Measurements from ENCODE around the gene TMEM255A.
A peak's percentile ranks its signal among the peaks of the same experiment; 100 is the strongest.
"Not testable (repeated sequence)": the region's sequence is repeated elsewhere in the genome, so short reads cannot be mapped to it uniquely, and the experiment has no call there.

The TMEM255A gene

GRCh38 chrX:120310861-120311726 lies at the start of gene TMEM255A:
TSS of gene TMEM255A (minus strand) at chrX:120311461. CDS start at chrX:120311309, 152 bp downstream.
- Mint-ChIP-seq H3K27ac (no peak within 1 kb of the TSS), H3K36me3 (ENCODE audit: low read depth) (no peaks in the 10 kb centered on the region), H3K9me3 (no peaks in the 10 kb centered on the region)

DNA sequence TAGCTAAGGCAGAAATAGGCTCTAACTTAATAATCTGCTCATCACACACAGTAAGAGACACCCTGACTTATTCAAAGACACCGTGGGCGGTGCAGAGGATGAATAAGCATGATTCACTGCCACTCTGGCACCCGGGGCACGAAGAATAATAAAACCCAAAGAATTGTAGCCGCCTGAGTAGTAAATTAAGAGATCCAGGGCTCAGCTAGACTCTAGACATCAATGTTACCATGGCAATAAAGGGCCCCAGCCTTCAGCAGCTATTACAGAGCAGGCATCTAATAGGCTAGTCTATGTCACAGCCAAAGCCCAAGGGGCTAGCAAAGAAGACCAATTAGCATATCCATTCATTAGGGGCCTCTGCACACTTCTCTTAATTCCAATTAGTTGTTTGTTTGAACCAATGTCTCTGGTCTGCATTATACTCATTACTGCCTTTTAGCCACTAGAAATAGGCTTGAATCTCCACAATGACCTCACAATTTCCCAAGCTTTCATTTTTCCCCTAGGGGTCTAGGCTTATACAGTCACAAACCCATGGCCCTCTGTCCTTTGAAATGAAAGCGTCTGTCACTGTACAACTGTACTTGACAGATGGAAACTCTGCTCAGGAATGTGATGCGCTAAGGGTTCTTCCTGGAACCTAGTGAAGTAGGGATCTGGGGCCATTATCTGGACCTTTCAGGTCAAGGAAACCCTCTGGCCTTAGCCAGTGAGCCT lies 47.6 kb upstream of the TMEM255A start:
- no peaks in the 10 kb centered on the region for H3K27me3 Mint-ChIP-seq
- peaks cover 4% of the 10 kb centered on the region for H3K4me1 Mint-ChIP-seq (ENCODE audit: low read depth)
- no peaks in the 10 kb centered on the region for H3K9me3 Mint-ChIP-seq
- H3K4me3 Mint-ChIP-seq = no peak overlapping the region
- H3K36me3 Mint-ChIP-seq (ENCODE audit: low read depth) = no peaks in the 10 kb centered on the region
- no peak overlapping the region for H3K27ac Mint-ChIP-seq

More at GRCh38 chrX:120310861-120311726, at the start of gene TMEM255A:
- peaks cover 23% of the 10 kb centered on the region for H3K4me1 Mint-ChIP-seq (ENCODE audit: low read depth)
- H3K27me3 Mint-ChIP-seq = peaks cover 29% of the 10 kb centered on the region
- H3K4me3 Mint-ChIP-seq = peak within 1 kb of the TSS; percentile 88

DNA sequence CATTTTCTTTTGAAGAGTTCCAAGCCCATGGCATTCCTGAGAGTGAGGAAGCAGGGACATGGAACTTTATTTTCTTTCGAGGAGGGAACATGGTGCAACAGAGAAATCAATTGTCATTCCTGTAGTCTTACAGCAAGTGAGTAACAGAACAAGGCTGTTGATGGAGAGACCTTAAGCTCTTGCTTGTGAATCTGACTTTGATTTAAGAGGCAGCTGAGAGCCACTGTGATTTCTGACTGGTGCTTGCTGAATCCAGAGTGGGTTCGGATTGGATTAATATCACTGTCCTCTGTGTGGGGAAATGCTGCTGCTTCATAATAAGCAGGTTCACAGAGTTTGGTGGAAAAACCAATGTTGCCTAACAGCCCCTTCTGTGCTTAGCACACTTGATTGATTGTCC lies 45.9 kb upstream of the TMEM255A start:
- H3K9me3 Mint-ChIP-seq = no peaks in the 10 kb centered on the region
- H3K27ac Mint-ChIP-seq = no peak overlapping the region
- no peaks in the 10 kb centered on the region for H3K36me3 Mint-ChIP-seq (ENCODE audit: low read depth)
- H3K27me3 Mint-ChIP-seq = no peaks in the 10 kb centered on the region
- H3K4me1 Mint-ChIP-seq (ENCODE audit: low read depth) = peaks cover 4% of the 10 kb centered on the region
- no peak overlapping the region for H3K4me3 Mint-ChIP-seq

DNA sequence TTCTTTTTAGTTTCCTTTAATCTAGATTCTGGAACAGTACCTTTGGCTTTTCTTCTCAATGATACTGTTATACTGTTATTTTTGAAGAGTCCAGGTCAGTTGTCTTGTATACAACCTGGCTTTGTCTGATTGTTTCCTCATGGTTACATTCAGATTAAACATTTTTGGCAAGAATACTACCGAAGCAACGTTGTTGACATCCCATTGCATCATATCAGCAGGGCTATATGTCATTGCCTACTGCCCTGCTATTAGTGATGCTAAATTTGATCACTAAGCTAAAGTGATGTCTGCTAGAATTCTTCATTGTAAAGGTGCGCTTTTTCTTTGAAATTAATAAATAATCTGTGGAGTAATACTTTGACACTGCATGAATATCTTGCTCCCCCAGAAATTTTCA lies 44.8 kb upstream of the TMEM255A start:
- no peak overlapping the region for H3K27ac Mint-ChIP-seq
- H3K36me3 Mint-ChIP-seq (ENCODE audit: low read depth) = no peaks in the 10 kb centered on the region
- H3K4me1 Mint-ChIP-seq (ENCODE audit: low read depth) = peaks cover 4% of the 10 kb centered on the region
- no peak overlapping the region for H3K4me3 Mint-ChIP-seq
- H3K9me3 Mint-ChIP-seq = no peaks in the 10 kb centered on the region
- H3K27me3 Mint-ChIP-seq = no peaks in the 10 kb centered on the region

DNA sequence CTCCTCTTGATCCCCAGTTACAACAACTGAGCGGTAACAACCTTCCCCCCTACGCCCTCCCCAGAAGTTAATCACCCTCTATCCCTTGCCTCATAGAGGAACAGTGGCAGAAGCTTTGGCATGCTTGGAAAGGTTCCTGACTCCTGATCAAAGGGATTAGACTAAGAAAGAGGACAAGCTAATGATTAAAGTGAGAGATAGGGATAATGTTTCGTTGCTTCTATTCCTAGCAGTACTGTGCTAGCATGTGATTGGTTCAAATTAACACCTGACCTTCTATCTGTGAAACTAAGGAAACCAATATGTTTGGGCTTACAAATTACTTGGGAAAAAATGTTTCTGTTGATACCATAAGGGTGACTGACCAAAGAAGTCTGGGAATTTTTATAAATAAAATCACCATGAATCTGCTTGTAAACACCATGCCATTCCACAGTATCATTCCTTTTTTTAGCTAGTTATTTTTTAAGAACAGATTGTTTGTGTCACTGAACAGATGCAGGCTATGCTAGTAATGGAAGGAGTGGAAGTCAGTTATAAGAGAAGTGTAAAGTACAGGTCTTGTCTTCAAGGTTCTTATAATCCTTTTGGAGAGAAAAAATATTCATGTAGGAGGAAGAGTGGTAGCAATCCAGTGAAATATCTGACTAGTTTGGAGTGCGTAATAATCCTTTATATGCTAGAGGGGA lies 39.3 kb upstream of the TMEM255A start:
- no peaks in the 10 kb centered on the region for H3K36me3 Mint-ChIP-seq (ENCODE audit: low read depth)
- no peaks in the 10 kb centered on the region for H3K9me3 Mint-ChIP-seq
- no peak overlapping the region for H3K27ac Mint-ChIP-seq
- H3K4me1 Mint-ChIP-seq (ENCODE audit: low read depth) = no peaks in the 10 kb centered on the region
- no peak overlapping the region for H3K4me3 Mint-ChIP-seq
- no peaks in the 10 kb centered on the region for H3K27me3 Mint-ChIP-seq

GRCh38 chrX:120344566-120344965 lies 33.3 kb upstream of the TMEM255A start:
- H3K36me3 Mint-ChIP-seq (ENCODE audit: low read depth); H3K27me3 Mint-ChIP-seq; H3K4me3 Mint-ChIP-seq; H3K4me1 Mint-ChIP-seq (ENCODE audit: low read depth); H3K9me3 Mint-ChIP-seq; H3K27ac Mint-ChIP-seq: not testable (repeated sequence)

GRCh38 chrX:120336899-120337298 lies 25.6 kb upstream of the TMEM255A start:
- no peaks in the 10 kb centered on the region for H3K4me1 Mint-ChIP-seq (ENCODE audit: low read depth)
- H3K4me3 Mint-ChIP-seq = no peak overlapping the region
- no peaks in the 10 kb centered on the region for H3K36me3 Mint-ChIP-seq (ENCODE audit: low read depth)
- no peaks in the 10 kb centered on the region for H3K27me3 Mint-ChIP-seq
- H3K9me3 Mint-ChIP-seq = peaks cover 12% of the 10 kb centered on the region
- H3K27ac Mint-ChIP-seq = no peak overlapping the region

GRCh38 chrX:120335289-120335688 lies 24.0 kb upstream of the TMEM255A start:
- H3K36me3 Mint-ChIP-seq (ENCODE audit: low read depth) = no peaks in the 10 kb centered on the region
- no peaks in the 10 kb centered on the region for H3K4me1 Mint-ChIP-seq (ENCODE audit: low read depth)
- H3K27me3 Mint-ChIP-seq = no peaks in the 10 kb centered on the region
- H3K27ac Mint-ChIP-seq = no peak overlapping the region
- H3K4me3 Mint-ChIP-seq = no peak overlapping the region
- H3K9me3 Mint-ChIP-seq = peaks cover 12% of the 10 kb centered on the region

DNA sequence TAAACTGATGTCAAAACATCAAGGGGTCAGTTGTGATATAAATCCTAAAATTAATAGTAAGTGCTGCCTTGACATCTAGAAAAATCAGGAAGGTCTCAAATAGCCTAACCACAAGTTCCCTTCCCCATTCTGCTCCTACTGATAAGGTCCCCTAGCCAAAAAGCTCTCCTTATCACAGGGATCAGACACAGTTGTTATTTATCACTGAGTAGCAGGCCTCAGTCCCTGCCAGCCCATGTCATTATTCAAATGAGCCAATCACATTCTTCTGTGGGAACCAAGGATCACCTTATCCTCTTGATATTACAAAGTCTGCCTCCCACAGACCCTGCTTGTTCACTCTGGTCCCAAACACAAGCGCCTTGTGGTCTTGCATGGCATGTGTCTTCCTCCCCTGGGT lies 23.3 kb upstream of the TMEM255A start:
- Mint-ChIP-seq H3K4me1 (ENCODE audit: low read depth) (no peaks in the 10 kb centered on the region), H3K27ac (no peak overlapping the region), H3K36me3 (ENCODE audit: low read depth) (no peaks in the 10 kb centered on the region), H3K4me3 (no peak overlapping the region), H3K27me3 (no peaks in the 10 kb centered on the region), H3K9me3 (peaks cover 12% of the 10 kb centered on the region)

GRCh38 chrX:120334151-120334550 lies 22.9 kb upstream of the TMEM255A start:
- H3K4me3 Mint-ChIP-seq = no peak overlapping the region
- no peaks in the 10 kb centered on the region for H3K4me1 Mint-ChIP-seq (ENCODE audit: low read depth)
- H3K36me3 Mint-ChIP-seq (ENCODE audit: low read depth) = no peaks in the 10 kb centered on the region
- peaks cover 12% of the 10 kb centered on the region for H3K9me3 Mint-ChIP-seq
- no peak overlapping the region for H3K27ac Mint-ChIP-seq
- H3K27me3 Mint-ChIP-seq = no peaks in the 10 kb centered on the region

- peaks cover 6% of the 10 kb centered on the region for H3K9me3 Mint-ChIP-seq
- H3K27ac Mint-ChIP-seq = no peak overlapping the region
- H3K4me3 Mint-ChIP-seq = no peak overlapping the region
- H3K36me3 Mint-ChIP-seq (ENCODE audit: low read depth) = no peaks in the 10 kb centered on the region
- no peaks in the 10 kb centered on the region for H3K27me3 Mint-ChIP-seq
- H3K4me1 Mint-ChIP-seq (ENCODE audit: low read depth) = no peaks in the 10 kb centered on the region
These were observed 21.1 kb upstream of the TMEM255A start for GRCh38 chrX:120332394-120332793.

DNA sequence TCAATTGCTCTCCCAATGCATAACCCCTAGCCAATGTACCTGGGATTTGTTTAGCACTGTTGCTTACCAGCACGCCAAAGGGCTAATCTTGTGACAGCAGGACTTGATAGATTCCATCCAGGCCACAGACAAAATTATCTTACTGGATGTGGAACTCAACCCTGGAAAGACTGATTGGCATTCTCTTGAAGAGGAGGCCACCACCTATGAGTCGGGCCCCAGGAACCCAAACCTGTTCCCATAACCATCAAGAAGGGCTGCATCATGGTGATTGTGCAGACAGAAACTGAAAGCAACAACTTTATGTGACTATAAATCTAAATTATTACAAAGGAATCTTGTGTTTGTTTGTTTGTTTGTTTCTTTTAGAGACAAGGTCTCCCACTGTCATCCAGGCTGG lies 19.9 kb upstream of the TMEM255A start:
- no peaks in the 10 kb centered on the region for H3K36me3 Mint-ChIP-seq (ENCODE audit: low read depth)
- no peaks in the 10 kb centered on the region for H3K4me1 Mint-ChIP-seq (ENCODE audit: low read depth)
- H3K9me3 Mint-ChIP-seq = peaks cover 5% of the 10 kb centered on the region
- no peak overlapping the region for H3K4me3 Mint-ChIP-seq
- H3K27ac Mint-ChIP-seq = no peak overlapping the region
- H3K27me3 Mint-ChIP-seq = no peaks in the 10 kb centered on the region

DNA sequence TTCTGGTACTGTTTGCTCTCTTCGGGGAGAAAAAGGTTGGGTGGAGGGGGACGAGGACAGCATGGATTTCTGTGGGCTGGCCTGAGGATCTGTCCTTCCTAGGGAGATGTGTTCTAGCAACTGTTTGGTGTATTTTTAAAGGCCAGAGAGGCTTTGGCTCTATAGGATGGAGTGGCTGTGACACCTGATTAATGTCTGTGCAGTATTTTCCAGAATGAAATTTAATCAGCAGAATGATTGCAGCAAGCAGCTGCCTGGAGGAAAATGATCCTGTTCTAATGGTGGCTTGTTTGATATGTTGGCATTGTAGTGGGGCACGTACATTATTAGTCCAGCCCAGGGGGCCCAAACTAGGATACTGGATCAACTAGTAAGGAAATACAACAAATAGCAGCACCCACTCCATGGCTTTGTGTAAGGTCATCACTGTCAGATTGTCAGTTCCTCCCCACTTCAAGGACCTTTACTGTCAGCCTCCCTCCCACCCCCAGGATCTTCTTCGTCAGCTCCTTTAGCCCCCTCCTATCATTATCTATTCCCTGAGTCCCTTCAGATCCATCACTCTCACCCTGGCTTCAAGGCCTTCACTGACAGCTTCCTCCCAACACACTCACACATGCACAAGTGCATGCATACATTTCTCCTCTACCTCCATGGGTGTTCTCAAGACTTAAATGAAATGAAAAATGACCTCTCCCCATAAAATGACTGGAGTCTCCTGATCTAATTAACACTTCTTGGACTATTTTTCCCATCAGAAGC lies 10.4 kb upstream of the TMEM255A start:
- H3K27ac Mint-ChIP-seq = no peak overlapping the region
- no peaks in the 10 kb centered on the region for H3K36me3 Mint-ChIP-seq (ENCODE audit: low read depth)

GRCh38 chrX:120318411-120318810 lies 7.2 kb upstream of the TMEM255A start:
- H3K4me3 Mint-ChIP-seq = no peak overlapping the region
- H3K27ac Mint-ChIP-seq = no peak overlapping the region
- no peaks in the 10 kb centered on the region for H3K36me3 Mint-ChIP-seq (ENCODE audit: low read depth)

More for the DNA sequence above, 10.4 kb upstream of the TMEM255A start:
- no peak overlapping the region for H3K4me3 Mint-ChIP-seq
- no peaks in the 10 kb centered on the region for H3K9me3 Mint-ChIP-seq
- no peaks in the 10 kb centered on the region for H3K27me3 Mint-ChIP-seq
- H3K4me1 Mint-ChIP-seq (ENCODE audit: low read depth) = no peaks in the 10 kb centered on the region

More at GRCh38 chrX:120318411-120318810, 7.2 kb upstream of the TMEM255A start:
- Mint-ChIP-seq H3K9me3 (no peaks in the 10 kb centered on the region), H3K27me3 (peaks cover 7% of the 10 kb centered on the region), H3K4me1 (ENCODE audit: low read depth) (no peaks in the 10 kb centered on the region)

Measured in stimulated activated naive CD8-positive, alpha-beta T cell treated with anti-CD3 and anti-CD28 coated beads, Interleukin-15, Interleukin-2, amounts not matched to agents 100 ng/mL and 50 ng/mL, for 24 hours (primary cell).